Ammon's horn (tissue), 1 donor: ENCODE measurements around the gene PSAPL1.

Source experiments
- DNase-seq: peaks from one replicate; pipeline ENCODE4 v3.0.0-alpha.2; 2016; ENCODE audit warnings: low spot score

Gene PSAPL1

GRCh38 chr4:7418131-7418943 is 16.4 kb downstream of the PSAPL1 start:
- DNase-seq: no peak

- no peak for DNase-seq
These were observed 17.1 kb downstream of the PSAPL1 start for GRCh38 chr4:7417639-7418038.

- no peak for DNase-seq
These were observed 17.8 kb downstream of the PSAPL1 start for GRCh38 chr4:7416745-7417432.

GRCh38 chr4:7415927-7416686 is 18.6 kb downstream of the PSAPL1 start:
- DNase-seq: no peak

- DNase-seq: no peak
These were observed 19.8 kb downstream of the PSAPL1 start for GRCh38 chr4:7414736-7415510.

- DNase-seq: no peak
These were observed 20.7 kb downstream of the PSAPL1 start for GRCh38 chr4:7414046-7414445.

- DNase-seq: no peak
These were observed 22.2 kb downstream of the PSAPL1 start for GRCh38 chr4:7412554-7412912.

GRCh38 chr4:7411896-7412553 is 22.7 kb downstream of the PSAPL1 start:
- peak; percentile 39 for DNase-seq

GRCh38 chr4:7411491-7411890 is 23.2 kb downstream of the PSAPL1 start:
- no peak for DNase-seq

GRCh38 chr4:7410446-7410845 is 24.3 kb downstream of the PSAPL1 start:
- DNase-seq: no peak

- DNase-seq: no peak
These were observed 26.6 kb downstream of the PSAPL1 start for GRCh38 chr4:7408166-7408565.

GRCh38 chr4:7403001-7403400 is 31.7 kb downstream of the PSAPL1 start:
- DNase-seq: no peak

GRCh38 chr4:7402526-7402925 is 32.2 kb downstream of the PSAPL1 start:
- no peak for DNase-seq

- DNase-seq: no peak
These were observed 33.9 kb downstream of the PSAPL1 start for GRCh38 chr4:7400671-7401298.

- no peak for DNase-seq
These were observed 35.1 kb downstream of the PSAPL1 start for GRCh38 chr4:7399440-7400234.

GRCh38 chr4:7398788-7399439 is 35.8 kb downstream of the PSAPL1 start:
- no peak for DNase-seq

GRCh38 chr4:7398104-7398423 is 36.7 kb downstream of the PSAPL1 start:
- DNase-seq: no peak

- no peak for DNase-seq
These were observed 37.3 kb downstream of the PSAPL1 start for GRCh38 chr4:7397206-7398103.
